NCI-H2029 treated with DMSO at 0.1 percent for 48 hours (cell line): Measurements from ENCODE around the gene RAB7B.

Experiments
- DNase-seq: peaks from one replicate; lab custom pipeline; 2025; lab: John Stamatoyannopoulos, UW

Gene RAB7B

GRCh38 chr1:205973377-205974232 is 29.6 kb downstream of the RAB7B start:
- no peak for DNase-seq

GRCh38 chr1:205972491-205973168 is 30.6 kb downstream of the RAB7B start:
- DNase-seq, result no peak

- no peak for DNase-seq
Measured at GRCh38 chr1:205972081-205972480, 31.1 kb downstream of the RAB7B start.

GRCh38 chr1:205971082-205971481 is 32.1 kb downstream of the RAB7B start:
- DNase-seq, result no peak

- peak; percentile 36 for DNase-seq
Measured at GRCh38 chr1:205970486-205970885, 32.7 kb downstream of the RAB7B start.

- no peak for DNase-seq
Measured at GRCh38 chr1:205969229-205969628, 34.0 kb downstream of the RAB7B start.

- DNase-seq, result no peak
Measured at GRCh38 chr1:205967554-205968335, 35.5 kb downstream of the RAB7B start.

GRCh38 chr1:205965036-205965884 is 37.9 kb downstream of the RAB7B start:
- peak; percentile 98 for DNase-seq

- DNase-seq, result no peak
Measured at GRCh38 chr1:205963352-205964155, 39.6 kb downstream of the RAB7B start.

- no peak for DNase-seq
Measured at GRCh38 chr1:205962821-205963221, 40.4 kb downstream of the RAB7B start.

- DNase-seq, result peak; percentile 91
Measured at GRCh38 chr1:205961991-205962820, 41.0 kb downstream of the RAB7B start.

GRCh38 chr1:205961405-205961804 is 41.8 kb downstream of the RAB7B start:
- no peak for DNase-seq

- DNase-seq, result no peak
Measured at GRCh38 chr1:205959789-205960188, 43.4 kb downstream of the RAB7B start.

GRCh38 chr1:205955499-205955898 is 47.7 kb downstream of the RAB7B start:
- no peak for DNase-seq

- DNase-seq, result peak; percentile 95
Measured at GRCh38 chr1:205954819-205955404, 48.3 kb downstream of the RAB7B start.

GRCh38 chr1:205951746-205952145 is 51.4 kb downstream of the RAB7B start:
- no peak for DNase-seq

GRCh38 chr1:205950826-205951549 is 52.2 kb downstream of the RAB7B start:
- DNase-seq, result no peak

GRCh38 chr1:205950280-205950679 is 52.9 kb downstream of the RAB7B start:
- DNase-seq, result no peak

GRCh38 chr1:205949753-205950152 is 53.4 kb downstream of the RAB7B start:
- no peak for DNase-seq
